IMR-90 (cell line): ENCODE measurements around the gene ACTR1A. TPM values are rescaled to one million over a fixed set of nuclear protein-coding genes. Genes with fewer than 3 reads are reported as not detected.

Experiments
- ATAC-seq: fragments of 200-7000 bp; cut with Tn5 transposase; 2 replicates; pipeline ENCODE4 v1.9.1; 2020; ENCODE audit warnings: low read depth, mild to moderate bottlenecking, moderate library complexity
- BruUV-seq: library from RNA; stranded (reverse); fragments of 400-500 nt; replicated peaks from 2 replicates; lab custom pipeline; 2021; lab: Mats Ljungman, UMichigan
- CTCF ChIA-PET: fragments of 300-600 bp; formaldehyde crosslinking; extraction: SDS; loops from one replicate; lab custom pipeline; 2021; ENCODE audit warnings: antibody characterized with exemption; lab: Yijun Ruan, JAX
- POLR2A ChIA-PET: fragments of 300-600 bp; sonication (Branson Sonifier 250); formaldehyde crosslinking; loops from one replicate; lab custom pipeline; 2022; ENCODE audit warnings: antibody characterized with exemption; ENCODE audit not compliant: unreplicated experiment; lab: Charles Lee
- DNase-seq: peaks from one replicate; pipeline ENCODE4 v3.0.0; 2013
- H2AFZ ChIP-seq: replicated peaks from 2 replicates; pipeline ENCODE3; 2013; ENCODE audit warnings: low read length, mild to moderate bottlenecking; ENCODE audit not compliant: poor library complexity
- H2AK5ac ChIP-seq: 2 replicates; pipeline ENCODE4 v1.6.1; 2013; ENCODE audit warnings: low read depth, low read length, inconsistent platforms
- H2AK9ac ChIP-seq: replicated peaks from 2 replicates; pipeline ENCODE3; 2013; ENCODE audit warnings: mild to moderate bottlenecking, low read depth, low read length, moderate library complexity; ENCODE audit not compliant: poor library complexity
- H2BK120ac ChIP-seq: 2 replicates; pipeline ENCODE4 v1.6.1; 2013; ENCODE audit warnings: low read depth, low read length, inconsistent platforms
- H2BK15ac ChIP-seq: 3 replicates; pipeline ENCODE4 v1.6.1; 2013; ENCODE audit warnings: low read depth, low read length, inconsistent platforms
- H2BK20ac ChIP-seq: 2 replicates; pipeline ENCODE4 v1.6.1; 2013; ENCODE audit warnings: low read depth, mild to moderate bottlenecking, inconsistent platforms, low read length, moderate library complexity
- H2BK5ac ChIP-seq: 2 replicates; pipeline ENCODE4 v1.6.1; 2013; ENCODE audit warnings: mild to moderate bottlenecking, low read depth, low read length, inconsistent platforms; ENCODE audit not compliant: poor library complexity, severe bottlenecking
- H3K14ac ChIP-seq: replicated peaks from 2 replicates; pipeline ENCODE4 v1.6.1; 2013; ENCODE audit warnings: low read depth, low read length, inconsistent platforms
- H3K18ac ChIP-seq: 2 replicates; pipeline ENCODE4 v1.6.1; 2013; ENCODE audit warnings: low read depth, low read length, control low read depth
- H3K23ac ChIP-seq: 2 replicates; pipeline ENCODE4 v1.6.1; 2013; ENCODE audit warnings: low read depth, low read length, inconsistent platforms
- H3K27ac ChIP-seq: 2 replicates; pipeline ENCODE4 v1.5.1; 2013; ENCODE audit warnings: mild to moderate bottlenecking, control low read depth, low read length; ENCODE audit not compliant: insufficient read depth
- H3K27me3 ChIP-seq: 2 replicates; pipeline ENCODE4 v1.6.1; 2013; ENCODE audit warnings: low read length; ENCODE audit not compliant: control insufficient read depth, insufficient read depth
- H3K36me3 ChIP-seq: 2 replicates; pipeline ENCODE4 v1.6.1; 2013; ENCODE audit warnings: low read length, mixed read lengths; ENCODE audit not compliant: control insufficient read depth, insufficient read depth
- H3K4ac ChIP-seq: 2 replicates; pipeline ENCODE4 v1.6.1; 2013; ENCODE audit warnings: low read depth, low read length, inconsistent platforms
- H3K4me1 ChIP-seq: 2 replicates; pipeline ENCODE4 v1.6.1; 2013; ENCODE audit warnings: low read length, mixed read lengths; ENCODE audit not compliant: control insufficient read depth, insufficient read depth
- H3K4me2 ChIP-seq: 2 replicates; pipeline ENCODE4 v1.6.1; 2013; ENCODE audit warnings: low read depth, mild to moderate bottlenecking, control low read depth, low read length, moderate library complexity
- H3K4me3 ChIP-seq: 2 replicates; pipeline ENCODE4 v1.5.1; 2013; ENCODE audit warnings: low read depth, mild to moderate bottlenecking, control low read depth, low read length, moderate library complexity; ENCODE audit not compliant: insufficient read depth
- H3K56ac ChIP-seq: 2 replicates; pipeline ENCODE4 v1.6.1; 2013; ENCODE audit warnings: low read length, inconsistent platforms; ENCODE audit not compliant: insufficient read depth; ENCODE audit errors: extremely low read depth
- H3K79me1 ChIP-seq, 2 experiments: 2 replicates each; pipeline ENCODE4 v1.6.1; 2013; ENCODE audit warnings: low read length in 2 of 2, inconsistent platforms in 1 of 2, low read depth in 1 of 2
- H3K9ac ChIP-seq: 2 replicates; pipeline ENCODE4 v1.6.1; 2013; ENCODE audit warnings: low read depth, low read length, control low read depth
- H3K9me1 ChIP-seq: 2 replicates; pipeline ENCODE4 v1.6.1; 2013; ENCODE audit warnings: low read length, inconsistent platforms; ENCODE audit not compliant: insufficient read depth
- H3K9me3 ChIP-seq: 2 replicates; pipeline ENCODE4 v1.6.1; 2013; ENCODE audit warnings: low read length; ENCODE audit not compliant: control insufficient read depth, insufficient read depth
- H4K20me1 ChIP-seq: 2 replicates; pipeline ENCODE4 v1.6.1; 2013; ENCODE audit warnings: low read length, inconsistent platforms; ENCODE audit not compliant: insufficient read depth
- H4K5ac ChIP-seq: 2 replicates; pipeline ENCODE4 v1.6.1; 2013; ENCODE audit warnings: mild to moderate bottlenecking, low read depth, low read length, control low read depth
- H4K8ac ChIP-seq, 2 experiments: 2 replicates each; pipeline ENCODE4 v1.6.1; 2013; ENCODE audit warnings: low read depth in 2 of 2, low read length in 2 of 2, control low read depth in 1 of 2, inconsistent platforms in 1 of 2
- H4K91ac ChIP-seq: 2 replicates; pipeline ENCODE4 v1.6.1; 2013; ENCODE audit warnings: low read depth, low read length, inconsistent platforms; ENCODE audit not compliant: insufficient read depth
- NFE2L2 ChIP-seq: fragments of 150-350 bp; IDR thresholded peaks from 2 replicates; pipeline ENCODE4 v1.6.1; 2016; ENCODE audit warnings: low read depth, mild to moderate bottlenecking, low read length
- RFX5 ChIP-seq: IDR thresholded peaks from 2 replicates; pipeline ENCODE4 v1.8.0; 2012; ENCODE audit warnings: low read depth, mild to moderate bottlenecking, low read length, moderate library complexity
- USF2 ChIP-seq: fragments of 150-350 bp; IDR thresholded peaks from 2 replicates; pipeline ENCODE4 v1.6.1; 2017; ENCODE audit warnings: mild to moderate bottlenecking, antibody characterized with exemption, low read length, low read depth
- WGBS, 2 experiments: methylation state at CpG; one replicate each; pipeline versions ENCODE4 v1.1.5 to v1.1.7; 2013; ENCODE audit warnings: missing lambda C conversion rate in 2 of 2; ENCODE audit not compliant: insufficient read length in 1 of 2; ENCODE audit errors: extremely low coverage in 2 of 2; 5-methylcytosine and 5-hydroxymethylcytosine counted together
- dilution Hi-C: fragments of 300-500 bp; cut with HindIII; formaldehyde crosslinking; loops from one replicate; pipeline ENCODE4 v1.14.3; 2018; ENCODE audit warnings: low sequenced_read_pairs; ENCODE audit not compliant: unreplicated experiment
- in situ Hi-C: fragments of 300-500 bp; cut with MboI; formaldehyde crosslinking; loops from 3 replicates; pipeline ENCODE4 v1.14.3; 2019; ENCODE audit warnings: low sequenced_read_pairs, inconsistent platforms, mixed read lengths
- intact Hi-C: fragments of 100-400 bp; cut with micrococcal nuclease; formaldehyde crosslinking; loops from 2 replicates; pipeline ENCODE4 v1.10.0; 2022
- polyA plus RNA-seq, 3 experiments: library from polyadenylated mRNA; depleted of rRNA; stranded (reverse); fragments of >200 nt; gene quantifications; 2 replicates each; pipeline ENCODE4 v1.2.3, GENCODE V29; 2012; ENCODE audit warnings: low replicate concordance in 1 of 3
- total RNA-seq: library from RNA; depleted of rRNA; stranded (reverse); fragments of >200 nt; gene quantifications from 2 replicates; pipeline ENCODE4 v1.2.3, GENCODE V29; 2012

Gene ACTR1A
- total and polyA plus RNA-seq, 2 of the 4 experiments (the other 2 are of a cell fraction): 142 to 157 TPM

- H3K56ac ChIP-seq: no peak overlapping the region
- no peaks in the 10 kb centered on the region for H3K36me3 ChIP-seq
- H2AK5ac ChIP-seq: no peak overlapping the region
- H3K27ac ChIP-seq: no peak overlapping the region
- H3K9ac ChIP-seq: peak overlapping the region; percentile 48
- H2BK120ac ChIP-seq: no peak overlapping the region
- dilution Hi-C loops: no loop called here
- H4K20me1 ChIP-seq: no peaks in the 10 kb centered on the region
- no peak overlapping the region; the same call in 2 of the 3 replicates for H2BK15ac ChIP-seq
- TF ChIP-seq RFX5: no peak
- no peak for TF ChIP-seq NFE2L2
- TF ChIP-seq USF2: 0 out of 2 replicates have a peak, but pooled peaks have one; percentile 21
- H3K4me3 ChIP-seq: peak overlapping the region; percentile 7; the same call in 1 of the 2 replicates
- H2AK9ac ChIP-seq: no peak overlapping the region
- H3K23ac ChIP-seq: no peak overlapping the region
- no peak overlapping the region for H3K14ac ChIP-seq
- H3K4me2 ChIP-seq: peak overlapping the region; percentile 66
- no peak overlapping the region for H4K91ac ChIP-seq
- peak overlapping the region; percentile 87 for H4K5ac ChIP-seq
- H2AFZ ChIP-seq: peak overlapping the region; percentile 85
- ChIA-PET CTCF (no interaction called here), POLR2A (interaction anchor here (0.6 kb wide), 1 partner anchor 17 kb away, joined by 5 read pairs; no protein-coding TSS in a partner anchor)
- H3K9me3 ChIP-seq: no peaks in the 10 kb centered on the region
- no CpG with 5 or more reads among the region's 14 CpGs for WGBS, 2 experiments
- H2BK20ac ChIP-seq: no peak overlapping the region
- H3K4ac ChIP-seq: no peak overlapping the region; the same call in 1 of the 2 replicates
- H4K8ac ChIP-seq: peak overlapping the region; percentile 34 to 94; a peak in 3 of 4 replicates
- ATAC-seq (no peak), DNase-seq (no peak)
- H3K27me3 ChIP-seq: no peaks in the 10 kb centered on the region
- H3K18ac ChIP-seq: no peak overlapping the region
- H3K4me1 ChIP-seq: peaks cover 13% of the 10 kb centered on the region
- in situ Hi-C loops: no loop called here
- H3K79me1 ChIP-seq: peaks cover 6 to 14% of the 10 kb centered on the region in 2 experiments; a peak in 3 of 4 replicates
- peaks cover 5% of the 10 kb centered on the region; the same call in 1 of the 2 replicates for H3K9me1 ChIP-seq
- H2BK5ac ChIP-seq: no peak overlapping the region
- BruUV-seq: no TSS peak
- intact Hi-C loops: no loop called here
Observed at GRCh38 chr10:102435529-102436233, 66.8 kb downstream of the ACTR1A start.
